HG02885 (cell line): ENCODE results near the gene ZNRF1.

Experiments used
- ATAC-seq: cut with Tn5 transposase; IDR thresholded peaks from one replicate; pipeline ENCODE4 v1.9.1; 2021; ENCODE audit warnings: mild to moderate bottlenecking; ENCODE audit not compliant: unreplicated experiment, poor library complexity

Gene ZNRF1

GRCh38 chr16:75109732-75110243 is 111.0 kb downstream of the ZNRF1 start:
- ATAC-seq, result no peak

GRCh38 chr16:75110637-75111513 is 112.1 kb downstream of the ZNRF1 start:
- ATAC-seq, result peak; percentile 82

- no peak for ATAC-seq
These were observed 112.7 kb downstream of the ZNRF1 start for GRCh38 chr16:75111514-75111940.

GRCh38 chr16:75111961-75112733 is 113.3 kb downstream of the ZNRF1 start:
- ATAC-seq, result no peak

GRCh38 chr16:75112734-75113491 is 114.1 kb downstream of the ZNRF1 start:
- ATAC-seq, result no peak

DNA sequence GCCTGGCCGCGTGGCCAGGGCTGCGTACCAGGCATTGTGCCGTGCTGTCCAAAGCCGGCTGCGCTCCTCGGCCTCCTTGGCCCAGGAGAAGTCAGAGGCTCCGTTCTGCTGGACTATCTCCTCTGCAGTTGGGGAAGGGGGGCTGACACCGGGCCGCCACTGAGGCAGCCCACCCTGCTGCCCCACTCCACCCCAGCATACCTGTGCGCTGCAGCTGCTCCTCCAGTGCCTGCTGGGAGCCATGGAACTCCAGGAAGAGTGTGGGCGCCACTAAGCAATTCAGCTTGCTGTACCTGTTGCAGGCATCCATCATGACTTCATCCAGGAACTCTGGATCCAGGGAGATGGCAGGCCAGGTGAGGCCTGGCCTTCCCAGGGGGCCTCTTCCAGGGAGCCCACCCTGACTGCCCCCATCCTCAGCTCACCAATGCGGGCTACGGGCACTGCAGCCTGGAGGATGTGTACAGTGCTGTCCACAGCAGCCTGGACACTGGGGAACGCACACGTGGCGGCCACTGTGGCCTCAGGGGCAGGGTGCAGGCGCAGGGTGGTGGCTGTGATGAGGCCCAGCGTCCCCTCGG is 114.8 kb downstream of the ZNRF1 start:
- ATAC-seq, result no peak

- ATAC-seq, result no peak
These were observed 115.5 kb downstream of the ZNRF1 start for GRCh38 chr16:75114179-75114945.

- ATAC-seq, result no peak
These were observed 116.4 kb downstream of the ZNRF1 start for GRCh38 chr16:75114946-75115825.

- no peak for ATAC-seq
These were observed 117.5 kb downstream of the ZNRF1 start, which contains the start of gene LDHD for GRCh38 chr16:75116081-75116910. TSS of gene LDHD (minus strand) at chr16:75116780. CDS start at chr16:75116720, 60 bp downstream.

DNA sequence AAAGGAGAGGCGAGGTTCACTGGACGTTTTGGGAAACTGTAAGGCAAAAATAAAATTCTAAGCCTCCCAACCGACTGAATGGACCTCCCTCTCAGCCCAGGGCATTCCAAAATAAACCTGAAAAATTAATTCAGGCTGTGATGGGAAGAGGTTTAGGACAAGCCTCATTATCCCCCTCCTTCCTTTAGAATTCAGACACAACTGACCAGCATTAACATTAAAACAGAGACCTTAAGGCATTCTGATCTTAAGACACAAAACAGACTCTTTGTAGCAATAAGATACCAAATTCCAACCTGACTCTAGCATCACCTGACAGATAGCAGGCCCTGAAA is 118.1 kb downstream of the ZNRF1 start:
- ATAC-seq, result no peak

DNA sequence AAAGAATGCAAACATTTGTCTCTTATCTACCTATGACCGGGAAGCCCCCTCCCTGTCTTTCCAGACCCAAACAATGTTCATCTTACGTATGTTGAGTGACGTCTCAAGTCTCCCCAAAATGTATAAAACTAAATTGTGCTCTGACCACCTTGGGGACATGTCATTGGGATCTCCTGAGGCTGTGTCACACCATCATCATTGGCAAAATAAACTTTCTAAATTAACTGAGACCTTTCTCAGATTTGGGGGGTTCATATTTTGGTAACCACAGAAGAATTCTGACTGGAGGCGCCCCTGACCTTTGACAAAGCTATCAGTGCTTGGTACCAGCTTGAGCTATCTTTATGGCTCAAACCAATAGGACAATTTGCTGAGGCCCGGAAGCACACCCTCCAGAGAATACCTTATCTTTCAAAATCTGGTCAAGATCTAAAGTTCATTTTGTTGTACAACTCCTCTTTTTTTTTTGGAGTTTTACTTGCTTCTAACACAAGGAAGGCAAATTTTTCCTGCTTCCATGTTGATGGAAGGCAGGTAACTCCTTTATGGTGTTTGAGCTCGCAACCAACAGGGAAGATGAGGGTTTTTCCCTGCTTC is 120.2 kb downstream of the ZNRF1 start:
- ATAC-seq, result no peak

GRCh38 chr16:75120253-75120652 is 121.4 kb downstream of the ZNRF1 start:
- no peak for ATAC-seq

GRCh38 chr16:75121949-75122568 is 123.2 kb downstream of the ZNRF1 start:
- ATAC-seq, result no peak

- ATAC-seq, result no peak
These were observed 123.8 kb downstream of the ZNRF1 start for GRCh38 chr16:75122609-75123008.

GRCh38 chr16:75127713-75128415 is 129.0 kb downstream of the ZNRF1 start:
- ATAC-seq, result no peak
